ENCODE results near the gene UBE2R2.
"Not testable (repeated sequence)": the region's sequence is repeated elsewhere in the genome, so short reads cannot be mapped to it uniquely, and the experiment has no call there.

UBE2R2 gene

GRCh38 chr9:33932078-33932807, 115.3 kb downstream of the UBE2R2 start:
- DNase-seq = no peak

- DNase-seq = no peak
Observed at GRCh38 chr9:33934188-33934878, 117.4 kb downstream of the UBE2R2 start.

GRCh38 chr9:33939924-33940874, 123.2 kb downstream of the UBE2R2 start:
- DNase-seq = no peak

GRCh38 chr9:33942471-33943083, 125.6 kb downstream of the UBE2R2 start:
- DNase-seq = no peak

- DNase-seq = no peak
Observed at GRCh38 chr9:33943389-33943788, 126.4 kb downstream of the UBE2R2 start.

- no peak for DNase-seq
Observed at GRCh38 chr9:33946779-33947535, 130.0 kb downstream of the UBE2R2 start.

- DNase-seq = no peak
Observed at GRCh38 chr9:33950371-33950770, 133.4 kb downstream of the UBE2R2 start.

GRCh38 chr9:33952066-33952465, 135.1 kb downstream of the UBE2R2 start:
- DNase-seq = no peak

- DNase-seq = no peak
Observed at GRCh38 chr9:33956544-33956943, 139.6 kb downstream of the UBE2R2 start.

GRCh38 chr9:33959725-33960124, 142.8 kb downstream of the UBE2R2 start:
- DNase-seq = no peak

GRCh38 chr9:33962468-33962867, 145.5 kb downstream of the UBE2R2 start:
- not testable (repeated sequence) for DNase-seq

GRCh38 chr9:33964086-33964768, 147.3 kb downstream of the UBE2R2 start:
- DNase-seq = no peak

Measured in activated T-cell treated with anti-CD3 and anti-CD28 coated beads, Interleukin-2, amount 50 U/mL, for 1 hour (primary cell).